ENCODE data around the gene TMPRSS11E.
"Not testable (repeated sequence)": the region's sequence is repeated elsewhere in the genome, so short reads cannot be mapped to it uniquely, and the experiment has no call there.

TMPRSS11E gene, protein sequence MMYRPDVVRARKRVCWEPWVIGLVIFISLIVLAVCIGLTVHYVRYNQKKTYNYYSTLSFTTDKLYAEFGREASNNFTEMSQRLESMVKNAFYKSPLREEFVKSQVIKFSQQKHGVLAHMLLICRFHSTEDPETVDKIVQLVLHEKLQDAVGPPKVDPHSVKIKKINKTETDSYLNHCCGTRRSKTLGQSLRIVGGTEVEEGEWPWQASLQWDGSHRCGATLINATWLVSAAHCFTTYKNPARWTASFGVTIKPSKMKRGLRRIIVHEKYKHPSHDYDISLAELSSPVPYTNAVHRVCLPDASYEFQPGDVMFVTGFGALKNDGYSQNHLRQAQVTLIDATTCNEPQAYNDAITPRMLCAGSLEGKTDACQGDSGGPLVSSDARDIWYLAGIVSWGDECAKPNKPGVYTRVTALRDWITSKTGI

DNA sequence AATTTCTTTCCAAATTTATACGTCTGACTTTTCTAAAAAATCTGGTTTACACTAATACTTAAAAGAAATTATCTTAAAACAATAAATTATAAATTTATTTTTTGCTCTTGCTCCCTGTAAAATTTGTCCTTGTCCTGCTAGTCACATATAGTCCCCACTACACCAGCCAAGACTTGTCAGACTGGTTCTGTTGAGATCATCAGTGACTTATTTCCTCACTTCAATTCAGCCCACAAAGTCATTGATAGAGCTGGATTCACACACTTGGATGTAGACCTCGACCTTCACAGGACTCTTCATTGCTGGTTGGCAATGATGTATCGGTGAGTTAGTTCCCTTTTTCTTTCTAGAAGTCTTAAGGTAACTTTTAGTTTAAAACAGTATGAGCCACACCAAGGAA lies at the start of gene TMPRSS11E:
Gene TMPRSS11E, plus strand, starts transcription at position 263 of the 400 bp plus-strand sequence. Its CDS starts 50 bp downstream, at position 313.
- no peak for DNase-seq

DNA sequence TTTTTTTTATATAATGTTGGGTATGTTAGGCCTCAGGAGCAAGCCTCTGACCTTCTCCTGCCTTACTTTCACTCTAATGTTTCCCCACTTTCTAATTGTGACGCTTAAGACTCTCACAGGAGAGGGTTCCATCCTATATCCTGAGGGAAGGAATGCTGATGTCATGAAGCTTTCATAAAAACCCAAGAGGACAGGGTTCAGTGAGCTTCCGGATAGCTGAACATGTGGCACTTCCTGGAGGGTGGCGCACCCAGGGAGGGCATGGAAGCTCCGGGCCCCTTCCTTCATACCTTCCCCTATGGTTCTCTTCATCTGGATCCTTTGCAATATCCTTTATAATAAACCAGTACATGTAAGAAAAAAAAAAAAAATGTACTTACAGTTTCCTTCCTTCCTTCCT lies 48.0 kb upstream of the TMPRSS11E start:
- no peak for DNase-seq

DNA sequence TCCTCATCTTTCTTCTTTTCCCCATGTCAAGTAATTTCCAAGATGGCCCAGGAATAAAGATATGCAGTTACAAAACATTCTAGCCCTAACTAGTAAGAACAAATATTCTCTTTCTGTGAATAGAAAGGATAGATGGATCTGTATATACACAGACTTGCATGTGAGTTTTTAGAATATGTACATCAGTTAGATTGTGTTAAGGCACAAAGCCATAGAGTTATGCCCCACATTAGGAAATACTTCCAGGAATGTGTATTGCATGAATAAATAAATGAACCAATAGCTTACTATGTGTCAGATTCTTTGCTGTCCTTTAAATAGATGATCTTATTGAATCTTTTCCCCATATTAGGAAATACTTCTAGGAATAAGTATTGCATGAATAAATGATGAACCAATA lies 46.0 kb upstream of the TMPRSS11E start:
- no peak for DNase-seq

DNA sequence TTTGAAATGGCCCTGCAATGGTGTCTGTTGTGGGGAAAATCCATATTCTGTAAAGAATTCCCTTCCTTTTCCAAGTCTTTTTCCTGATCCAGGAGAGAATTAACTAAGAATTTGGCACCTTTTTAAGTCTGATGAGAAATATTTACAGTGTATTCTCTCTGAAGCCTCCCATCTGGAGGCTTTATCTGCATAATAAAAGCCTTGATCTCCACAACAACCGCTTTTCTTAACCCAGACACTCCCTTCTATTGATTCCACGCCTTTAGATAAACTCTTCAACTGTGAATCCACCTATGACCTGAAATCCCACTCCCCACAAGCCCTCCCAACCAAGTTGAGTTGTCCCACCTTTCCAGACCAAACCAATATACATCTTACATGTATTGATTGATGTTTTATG lies 43.1 kb upstream of the TMPRSS11E start:
- DNase-seq: no peak

DNA sequence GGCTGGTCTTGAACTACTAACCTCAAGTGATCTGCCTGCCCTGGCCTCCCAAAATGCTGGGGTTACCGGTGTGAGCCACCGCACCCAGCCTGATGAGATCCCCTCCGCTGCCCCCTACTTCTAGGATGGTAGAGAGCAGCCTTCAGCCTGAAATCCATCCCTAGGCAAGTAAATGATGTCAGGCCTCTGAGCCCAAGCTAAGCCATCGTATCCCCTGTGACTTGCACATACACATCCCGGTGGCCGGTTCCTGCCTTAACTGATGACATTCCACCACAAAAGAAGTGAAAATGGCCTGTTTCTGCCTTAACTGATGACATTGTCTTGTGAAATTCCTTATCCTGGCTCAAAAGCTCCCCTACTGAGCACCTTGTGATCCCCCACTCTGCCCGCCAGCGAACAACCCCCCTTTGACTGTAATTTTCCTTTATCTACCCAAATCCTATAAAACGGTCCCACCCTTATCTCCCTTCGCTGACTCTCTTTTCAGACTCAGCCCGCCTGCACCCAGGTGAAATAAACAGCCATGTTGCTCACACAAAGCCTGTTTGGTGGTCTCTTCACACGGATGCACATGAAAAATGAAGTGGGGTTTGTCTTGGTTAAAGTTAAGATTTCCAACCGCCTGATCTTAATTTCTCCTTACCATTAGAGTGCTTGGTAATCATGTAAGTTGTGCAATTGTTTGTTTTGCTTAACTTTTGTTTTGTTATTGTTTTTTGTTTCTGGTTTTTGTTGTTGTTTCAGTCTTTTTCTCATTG lies 41.4 kb upstream of the TMPRSS11E start:
- not testable (repeated sequence) for DNase-seq

DNA sequence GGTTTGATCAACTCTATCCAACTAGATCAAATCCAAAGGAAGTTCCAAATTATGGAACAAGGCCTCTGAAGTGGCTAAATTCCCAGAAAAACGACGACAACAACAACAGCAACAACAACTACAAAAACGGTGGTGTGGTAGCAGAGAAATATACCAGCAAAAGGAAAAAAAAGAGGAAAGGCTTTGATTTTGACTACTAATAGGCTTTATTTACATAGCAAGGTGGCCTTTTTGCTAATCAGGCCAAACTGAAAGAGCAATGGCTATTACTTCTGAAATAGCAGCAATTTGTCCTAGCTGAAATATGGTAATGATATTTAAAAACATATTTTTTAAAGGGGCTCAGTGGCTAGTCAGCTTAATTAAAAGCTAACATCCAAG lies 40.8 kb upstream of the TMPRSS11E start:
- DNase-seq: no peak

DNA sequence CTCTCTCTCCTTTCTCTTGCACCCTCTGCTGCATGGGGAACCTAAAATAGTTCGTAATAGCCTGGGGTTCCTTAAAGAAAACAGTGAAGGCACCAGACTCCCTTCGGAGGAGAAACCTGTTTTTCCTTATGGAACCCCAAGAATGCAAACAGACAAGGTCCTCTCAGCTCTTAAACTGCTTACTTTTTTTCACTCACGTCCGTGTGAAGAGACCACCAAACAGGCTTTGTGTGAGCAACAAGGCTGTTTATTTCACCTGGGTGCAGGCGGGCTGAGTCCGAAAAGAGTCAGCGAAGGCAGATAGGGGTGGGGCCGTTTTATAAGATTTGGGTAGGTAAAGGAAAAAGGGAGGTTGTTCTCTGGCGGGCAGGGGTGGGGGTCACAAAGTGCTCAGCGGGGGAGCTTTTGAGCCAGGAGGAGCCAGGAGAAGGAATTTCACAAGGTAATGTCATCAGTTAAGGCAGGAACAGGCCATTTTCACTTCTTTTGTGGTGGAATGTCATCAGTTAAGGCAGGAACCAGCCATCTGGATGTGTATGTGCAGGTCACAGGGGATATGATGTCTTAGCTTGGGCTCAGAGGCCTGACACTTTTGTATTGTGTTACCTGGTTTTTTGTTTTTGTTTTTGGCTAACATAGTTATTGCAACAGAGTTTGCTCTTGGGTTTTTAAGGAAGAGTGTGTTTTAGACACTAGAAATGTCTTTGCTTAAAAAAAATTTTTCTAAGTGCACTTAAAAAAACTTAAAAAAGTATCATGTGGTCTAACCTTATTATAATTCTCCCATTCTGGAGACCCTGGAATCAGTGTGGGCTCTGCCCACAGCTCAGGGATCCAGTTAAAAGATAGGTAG lies 40.0 kb upstream of the TMPRSS11E start:
- DNase-seq: not testable (repeated sequence)

DNA sequence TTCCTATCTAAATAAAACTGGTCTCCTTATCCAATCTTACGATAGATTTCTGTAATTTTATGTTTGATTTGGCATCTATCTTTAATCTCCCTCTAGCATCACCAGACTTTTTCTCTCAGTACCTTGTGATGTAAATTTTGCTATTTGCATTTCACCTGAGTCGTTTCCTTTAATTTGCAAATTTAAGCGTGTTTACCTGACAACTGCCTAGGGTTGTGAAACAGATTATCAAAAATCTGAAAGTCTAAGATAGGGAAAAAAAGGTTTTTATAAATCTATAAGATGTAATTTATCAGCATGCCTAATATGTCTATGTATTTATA lies 39.4 kb upstream of the TMPRSS11E start:
- no peak for DNase-seq

DNA sequence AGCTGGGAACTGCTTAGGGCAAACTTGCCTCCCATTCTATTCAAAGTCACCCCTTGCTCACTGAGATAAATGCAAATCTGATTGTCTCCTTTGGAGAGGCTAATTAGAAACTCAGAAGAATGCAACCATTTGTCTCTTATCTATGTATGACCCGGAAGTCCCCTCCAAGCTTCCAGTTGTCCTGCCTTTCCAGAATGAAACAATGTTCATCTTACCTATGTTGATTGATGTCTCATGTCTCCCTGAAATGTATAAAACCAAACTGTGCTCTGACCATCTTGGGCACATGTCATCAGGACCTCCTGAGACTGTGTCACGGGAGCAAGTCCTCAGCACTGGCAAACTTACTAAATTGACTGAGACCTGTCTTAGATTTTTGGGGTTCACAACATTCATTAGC lies 37.1 kb upstream of the TMPRSS11E start:
- no peak for DNase-seq

DNA sequence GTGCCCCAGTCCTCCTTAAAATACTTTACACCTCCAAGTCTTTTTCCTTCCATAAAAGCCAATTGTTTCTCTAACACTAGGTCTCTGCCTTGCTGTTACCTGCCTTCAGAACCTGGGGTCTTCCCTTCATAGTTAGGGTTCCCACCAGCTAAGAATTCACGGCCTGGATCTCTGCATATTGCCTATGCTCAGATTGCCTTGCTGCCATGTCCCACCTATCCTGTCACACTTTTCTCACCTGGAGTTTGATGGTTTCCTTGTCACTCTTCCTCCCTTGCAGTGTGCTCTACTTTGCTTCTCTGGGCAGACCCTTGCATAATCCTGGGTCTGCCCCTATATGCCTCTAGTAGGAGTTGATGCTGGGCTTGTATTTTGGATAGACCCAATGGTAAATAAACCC lies 36.6 kb upstream of the TMPRSS11E start:
- DNase-seq: no peak

DNA sequence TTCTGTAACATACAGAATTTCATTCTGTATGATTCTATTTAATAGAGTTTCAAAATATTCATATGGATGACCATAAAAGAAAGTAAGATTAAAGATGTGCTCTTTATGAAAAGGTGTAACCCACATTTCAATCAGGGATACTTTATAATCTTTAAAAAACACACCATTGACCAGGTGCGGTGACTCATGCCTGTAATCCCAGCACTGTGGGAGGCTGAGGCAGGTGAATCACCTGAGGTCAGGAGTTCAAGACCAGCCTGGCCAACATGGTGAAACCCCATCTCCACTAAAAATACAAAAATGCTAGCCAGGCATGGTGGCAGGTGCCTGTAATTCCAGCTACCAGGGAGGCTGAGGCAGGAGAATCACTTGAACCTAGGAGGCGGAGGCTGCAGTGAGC lies 35.2 kb upstream of the TMPRSS11E start:
- DNase-seq: not testable (repeated sequence)

DNA sequence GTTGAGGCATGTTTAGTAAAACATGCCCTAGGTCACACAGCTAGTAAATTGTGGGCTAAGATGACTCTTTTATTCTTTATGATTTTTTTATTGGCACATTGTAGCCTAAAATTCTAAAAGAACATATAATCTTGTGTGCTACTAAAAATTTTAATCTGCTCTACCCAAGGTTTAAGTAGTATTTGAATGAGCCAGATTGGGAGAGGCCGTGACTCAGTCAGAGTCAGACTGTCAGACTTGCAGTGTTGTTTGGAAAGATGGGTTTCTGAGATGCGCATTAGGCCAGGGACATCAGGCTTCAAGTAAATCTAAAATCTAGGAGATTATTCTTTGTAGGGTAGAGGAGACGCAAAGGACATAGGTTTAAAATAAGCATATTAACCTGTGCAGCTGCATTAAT lies 30.7 kb upstream of the TMPRSS11E start:
- DNase-seq: no peak

DNA sequence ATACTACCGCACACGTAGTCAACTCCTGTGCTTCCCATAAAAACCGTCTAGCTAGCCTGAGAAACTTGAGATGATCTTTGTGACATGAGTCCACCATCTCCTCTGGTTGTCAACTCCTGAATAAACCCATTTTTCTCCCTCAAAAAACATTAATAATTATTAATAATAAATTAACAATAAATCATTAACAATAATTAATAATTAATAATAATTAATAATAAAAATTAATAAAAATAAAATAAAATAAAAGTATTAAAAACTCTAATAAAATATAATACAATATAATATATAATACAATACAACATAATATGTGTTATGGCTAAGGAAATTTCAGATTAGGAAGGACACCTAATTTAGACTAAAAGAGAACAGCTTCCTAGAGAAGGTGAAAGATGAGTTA lies 20.7 kb upstream of the TMPRSS11E start:
- no peak for DNase-seq

DNA sequence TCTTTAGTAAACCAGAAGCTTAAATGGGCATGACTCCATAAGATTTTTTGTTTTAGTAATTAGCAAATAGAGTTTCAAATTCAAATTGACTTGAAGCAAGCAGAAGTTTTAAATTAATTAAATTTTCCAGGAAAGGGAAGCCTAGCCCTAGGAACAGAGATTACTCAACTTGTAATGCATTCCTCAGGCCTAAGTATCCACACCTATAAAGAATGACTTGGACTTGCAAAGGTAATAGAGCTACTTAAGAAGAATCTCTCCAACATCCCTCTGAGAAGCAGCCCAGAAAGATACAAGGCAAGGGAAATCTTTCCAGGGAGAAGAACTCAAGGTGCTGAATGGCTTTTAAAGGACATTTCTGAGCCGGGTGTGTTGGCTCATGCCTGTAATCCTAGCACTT lies 16.9 kb upstream of the TMPRSS11E start:
- DNase-seq: no peak

DNA sequence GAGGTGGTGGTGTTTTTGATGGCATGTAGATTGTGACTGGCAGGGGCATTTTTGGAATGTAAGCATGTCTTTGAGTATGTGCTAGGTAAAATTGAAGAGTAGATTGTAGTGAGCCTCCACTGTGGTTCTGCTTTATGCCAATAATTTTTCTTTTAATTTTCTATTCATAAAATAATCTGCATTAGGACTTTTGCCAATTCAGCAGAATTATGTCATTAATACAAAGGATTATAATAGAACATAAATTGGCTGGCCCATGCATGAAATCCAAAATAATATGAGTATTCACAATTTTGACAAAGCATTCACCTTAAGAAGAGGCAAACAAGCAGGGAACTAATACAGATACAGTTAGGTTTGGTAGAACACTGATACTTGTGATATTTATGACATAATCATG lies 14.9 kb upstream of the TMPRSS11E start:
- DNase-seq: no peak

DNA sequence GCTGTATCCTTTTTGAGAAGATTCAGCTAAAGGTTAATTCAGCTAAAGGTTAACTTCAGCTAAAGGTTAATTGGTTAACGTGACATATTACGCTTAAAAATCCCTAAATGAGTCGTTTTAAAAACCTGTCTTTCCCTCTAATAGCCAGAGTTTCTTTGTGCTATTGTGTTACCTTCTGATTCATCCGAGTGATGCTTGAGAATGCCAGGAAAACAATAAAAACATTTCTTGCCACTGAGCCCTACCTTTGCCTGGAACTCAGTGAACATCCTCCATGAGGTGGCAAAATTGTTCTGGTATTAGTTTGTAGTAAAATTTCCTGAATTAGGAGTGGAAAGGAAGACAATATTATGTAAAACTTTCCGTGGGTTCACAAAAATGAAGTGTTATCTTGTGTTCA lies 13.7 kb upstream of the TMPRSS11E start:
- no peak for DNase-seq

DNA sequence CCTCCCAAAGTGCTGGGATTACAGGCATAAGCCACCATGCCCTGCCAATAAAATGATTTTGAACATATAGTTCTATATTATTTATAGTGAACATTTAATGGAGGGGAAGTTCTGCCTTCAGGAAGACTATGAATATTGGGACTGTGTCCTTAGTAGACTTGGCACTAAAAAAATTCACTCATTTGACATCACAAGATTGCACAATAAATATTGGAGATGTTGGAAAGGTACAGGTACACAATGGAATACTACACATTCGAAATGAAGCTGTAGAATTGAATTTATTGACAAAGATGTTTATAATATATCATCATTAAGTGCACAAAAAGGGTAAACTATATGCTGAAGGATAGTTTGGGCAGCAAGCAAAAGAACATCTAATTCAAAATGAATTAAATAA lies 13.0 kb upstream of the TMPRSS11E start:
- no peak for DNase-seq

DNA sequence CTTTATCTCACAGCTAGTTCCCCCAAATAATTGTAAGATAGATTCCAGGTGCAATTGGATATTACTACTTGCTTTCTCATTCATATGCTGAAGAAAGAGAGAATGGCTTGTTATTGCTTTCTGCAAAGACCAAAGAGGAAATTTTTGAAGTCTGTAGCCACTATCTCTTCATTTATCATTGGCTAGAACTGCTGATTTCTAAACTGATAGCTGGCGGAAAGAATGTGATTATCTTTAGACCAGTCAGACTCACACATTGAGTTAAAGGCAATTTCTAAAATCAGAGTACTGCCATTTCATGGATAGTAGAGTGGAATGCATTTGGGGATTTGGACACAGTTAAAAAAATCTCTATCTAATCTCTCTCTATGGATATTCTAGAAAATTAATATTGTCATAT lies 12.4 kb upstream of the TMPRSS11E start:
- DNase-seq: no peak

DNA sequence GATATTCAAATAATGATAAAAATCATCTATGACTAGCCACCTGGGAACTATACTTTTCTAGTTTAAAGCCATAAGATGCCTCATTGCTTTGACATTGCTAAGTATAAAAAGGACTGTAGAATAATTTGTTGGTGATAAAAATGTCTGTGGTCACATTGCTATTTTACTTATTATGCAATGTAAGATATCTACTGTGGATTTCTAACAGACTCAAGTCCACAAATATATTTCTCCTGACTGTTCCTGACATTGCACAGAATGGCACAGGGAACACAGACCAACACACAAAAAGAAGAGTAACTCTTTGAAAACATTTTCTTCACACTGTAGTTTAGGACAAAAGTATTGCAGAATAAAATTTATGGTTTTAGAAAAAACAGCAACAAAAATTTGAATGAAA lies 2.2 kb upstream of the TMPRSS11E start:
- no peak for DNase-seq

DNA sequence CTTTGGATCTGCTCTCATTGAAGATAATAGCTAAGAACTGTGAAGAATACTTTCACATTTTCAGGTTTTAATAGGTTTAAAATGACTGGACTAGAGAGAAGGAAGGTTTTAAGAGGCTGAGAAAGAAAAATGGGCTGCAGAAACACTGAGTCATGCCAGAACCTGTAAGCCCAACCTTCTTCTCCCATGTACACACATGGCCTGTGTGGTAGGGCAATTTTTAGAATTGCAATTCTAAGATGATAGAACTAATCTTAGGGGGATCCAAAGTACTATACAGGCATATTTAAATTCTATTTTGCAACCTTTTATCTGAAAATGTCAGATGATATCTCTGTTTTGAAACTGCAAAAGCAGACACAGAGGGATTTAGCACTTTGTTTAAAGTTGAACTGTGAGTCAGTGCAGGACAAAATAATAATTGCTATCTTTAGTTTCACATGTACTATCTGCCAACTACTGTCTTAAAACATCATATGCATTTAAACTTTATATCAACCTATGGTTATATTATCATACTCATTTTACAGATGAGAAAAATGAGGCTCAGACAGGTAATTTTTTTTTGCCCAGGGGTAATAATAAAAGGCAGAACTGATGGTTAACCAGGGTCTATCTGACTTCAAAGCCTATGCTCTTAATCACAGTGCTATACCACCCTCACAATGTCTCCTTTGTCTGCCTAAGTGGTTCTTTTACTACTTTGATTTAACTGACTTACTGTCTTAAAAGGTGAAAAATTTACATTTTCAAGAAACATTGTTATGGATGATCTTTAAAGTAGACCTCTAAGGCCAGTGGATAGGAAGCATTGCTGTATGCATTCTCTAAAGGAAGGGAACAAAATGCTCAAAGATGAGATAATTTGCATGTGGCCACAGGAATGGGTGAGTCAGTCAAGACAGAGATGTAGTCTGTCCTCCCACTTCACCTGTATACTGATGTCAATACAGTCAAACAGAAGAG lies 4.3 kb downstream of the TMPRSS11E start:
- no peak for DNase-seq

DNA sequence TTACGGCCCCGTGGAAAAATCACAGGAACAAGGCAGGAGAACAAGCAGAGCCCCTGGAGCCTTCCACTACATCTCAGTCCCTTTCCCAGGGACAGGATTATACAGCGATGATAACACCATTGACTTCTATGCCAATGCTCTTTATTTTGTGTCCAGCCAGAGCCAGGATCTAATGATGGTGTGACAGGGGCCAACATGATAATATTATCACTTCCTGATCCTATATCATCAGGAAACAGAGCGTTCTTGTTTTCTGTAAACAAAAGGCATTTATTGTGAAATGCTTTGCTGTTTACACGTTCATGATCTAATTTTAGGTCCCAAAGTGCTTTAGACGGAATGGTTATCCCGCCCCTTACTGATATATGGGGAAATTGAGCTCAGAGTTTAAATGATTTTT lies 12.8 kb downstream of the TMPRSS11E start:
- DNase-seq: no peak

DNA sequence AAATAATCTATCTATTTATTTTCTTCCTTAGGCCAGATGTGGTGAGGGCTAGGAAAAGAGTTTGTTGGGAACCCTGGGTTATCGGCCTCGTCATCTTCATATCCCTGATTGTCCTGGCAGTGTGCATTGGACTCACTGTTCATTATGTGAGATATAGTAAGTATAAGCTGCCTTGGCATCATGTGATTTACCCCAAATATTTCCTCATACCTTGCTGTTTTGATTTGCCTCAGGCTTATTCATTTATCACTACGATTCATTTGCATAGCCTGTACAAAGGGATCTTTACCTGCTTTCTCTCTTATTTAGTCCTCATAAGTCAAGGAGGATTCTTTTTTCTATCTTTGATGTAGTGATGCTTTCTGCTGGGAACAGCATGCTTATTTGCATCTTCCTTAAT lies 14.5 kb downstream of the TMPRSS11E start:
- DNase-seq: no peak
